AG04449 (cell line): ENCODE measurements around the gene ZNF276.

Experiments used
- CTCF ChIA-PET: fragments of 350-600 bp; formaldehyde crosslinking; extraction: SDS; loops from one replicate; lab custom pipeline; 2021; ENCODE audit warnings: antibody characterized with exemption; lab: Yijun Ruan, JAX
- POLR2A ChIA-PET: fragments of 400-600, 350-600 bp; formaldehyde crosslinking; extraction: SDS; loops from one replicate; lab custom pipeline; 2020; ENCODE audit warnings: antibody characterized with exemption, inconsistent platforms; lab: Yijun Ruan, JAX
- DNase-seq: peaks from one replicate; pipeline ENCODE4 v3.0.0-alpha.2; 2010; ENCODE audit warnings: low read depth, low spot score
- H3K4me3 ChIP-seq: 2 replicates; pipeline ENCODE4 v1.5.1; 2011; ENCODE audit warnings: low read depth, mild to moderate bottlenecking, control low read depth, low read length
- CTCF ChIP-seq: IDR thresholded peaks from one replicate; pipeline ENCODE4 v1.5.1; 2011; ENCODE audit warnings: mild to moderate bottlenecking, moderate library complexity, low read length, control low read depth, inconsistent platforms; ENCODE audit not compliant: insufficient read depth; ENCODE audit errors: missing control alignments

ZNF276 gene

GRCh38 chr16:89711601-89712273 is 9.6 kb upstream of the ZNF276 start:
- ChIA-PET POLR2A (interaction anchor here (1.0 kb wide), 1 partner anchor 11 kb away, joined by 3 read pairs; no protein-coding TSS in a partner anchor), CTCF (interaction anchor here (1.1 to 1.7 kb wide), 2 partner anchors 11 to 12 kb away, joined by 3 to 7 read pairs; no protein-coding TSS in a partner anchor)
- DNase-seq: no peak
- H3K4me3 ChIP-seq: peak overlapping the region; percentile 62
- no peak for TF ChIP-seq CTCF

- ChIA-PET POLR2A (interaction anchor here (1.0 kb wide), 1 partner anchor 12 kb away, joined by 3 read pairs; no protein-coding TSS in a partner anchor), CTCF (interaction anchor here (1.7 to 3.0 kb wide), 2 partner anchors 7 to 12 kb away, joined by 7 to 16 read pairs; no protein-coding TSS in a partner anchor)
- peak overlapping the region; percentile 62 for H3K4me3 ChIP-seq
- no peak for DNase-seq
- no peak for TF ChIP-seq CTCF
These were observed 9.0 kb upstream of the ZNF276 start for GRCh38 chr16:89712274-89712781.

- POLR2A ChIA-PET: interaction anchor here (0.7 kb wide), 1 partner anchor 10 kb away, joined by 3 read pairs; no protein-coding TSS in a partner anchor
- CTCF ChIA-PET: interaction anchor here (1.7 to 5.6 kb wide), 3 partner anchors 10 to 144 kb away, joined by 4 to 30 read pairs (median 6); no protein-coding TSS in a partner anchor
- no peak overlapping the region for H3K4me3 ChIP-seq
- no peak for TF ChIP-seq CTCF
- DNase-seq: no peak
These were observed 4.8 kb upstream of the ZNF276 start for GRCh38 chr16:89716493-89716892.

GRCh38 chr16:89716916-89717687 is 4.2 kb upstream of the ZNF276 start:
- no peak for DNase-seq
- ChIA-PET CTCF (interaction anchor here (1.7 to 5.6 kb wide), 3 partner anchors 11 to 144 kb away, joined by 4 to 30 read pairs (median 6); no protein-coding TSS in a partner anchor), POLR2A (no interaction called here)
- no peak overlapping the region for H3K4me3 ChIP-seq
- TF ChIP-seq CTCF: no peak

GRCh38 chr16:89717688-89718505 is 3.4 kb upstream of the ZNF276 start:
- CTCF ChIA-PET: interaction anchor here (1.1 to 5.6 kb wide), 3 partner anchors 11 to 142 kb away, joined by 3 to 30 read pairs (median 6); no protein-coding TSS in a partner anchor
- no peak for TF ChIP-seq CTCF

More at GRCh38 chr16:89717688-89718505, 3.4 kb upstream of the ZNF276 start:
- no peak for DNase-seq
- POLR2A ChIA-PET: no interaction called here
- no peak overlapping the region for H3K4me3 ChIP-seq
